SKM-1 treated with dmso at 0.1 percent for 144 hours (cell line): ENCODE measurements around the gene DST.

Experiments used
- DNase-seq: peaks from one replicate; lab custom pipeline; 2025; ENCODE audit not compliant: unreplicated experiment; lab: John Stamatoyannopoulos, UW

DST gene

DNA sequence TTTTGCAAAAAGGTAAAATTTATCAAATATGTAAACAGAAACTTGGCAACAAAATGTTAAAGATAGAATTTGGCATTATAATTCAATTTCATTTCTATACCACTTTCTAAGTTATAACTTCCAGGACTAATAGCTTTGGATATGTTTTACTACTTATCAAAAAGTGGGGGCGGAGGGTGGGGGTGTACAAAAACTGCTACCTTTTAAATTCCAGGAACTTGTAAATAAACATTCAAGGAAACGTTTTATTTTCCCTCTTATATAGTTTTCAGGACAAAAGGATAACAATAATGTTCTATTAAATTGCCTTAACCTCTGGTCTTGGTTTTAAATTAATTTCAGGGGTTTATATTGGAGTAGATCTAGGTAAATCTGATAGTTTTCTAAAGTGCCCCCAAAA is 103.8 kb downstream of the DST start:
- DNase-seq, result no peak

DNA sequence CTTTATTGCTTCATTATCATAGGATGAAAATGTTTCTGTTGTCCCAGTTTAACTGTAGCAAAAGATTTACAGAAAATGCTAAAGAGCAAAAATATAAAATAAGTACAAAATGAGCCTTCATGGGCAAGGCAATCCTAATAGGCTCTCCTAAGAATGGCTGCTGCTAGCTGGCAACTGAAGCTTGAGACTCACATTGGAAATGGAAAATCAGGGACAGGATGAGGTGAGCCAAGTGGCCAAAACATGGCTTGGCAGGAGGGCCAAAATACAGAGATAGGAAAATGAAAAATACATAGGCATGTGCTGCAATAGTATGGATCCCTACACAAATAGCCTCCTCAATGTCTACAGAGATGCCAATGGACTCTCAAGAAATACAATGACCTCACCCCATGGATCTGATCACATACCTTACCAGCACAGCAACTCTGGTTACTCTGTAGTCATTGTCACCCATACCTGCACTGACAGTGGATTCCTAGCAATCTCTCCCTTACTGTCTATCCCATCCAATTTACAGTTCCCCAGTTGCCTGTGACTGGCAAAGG is 105.4 kb downstream of the DST start:
- DNase-seq, result no peak

DNA sequence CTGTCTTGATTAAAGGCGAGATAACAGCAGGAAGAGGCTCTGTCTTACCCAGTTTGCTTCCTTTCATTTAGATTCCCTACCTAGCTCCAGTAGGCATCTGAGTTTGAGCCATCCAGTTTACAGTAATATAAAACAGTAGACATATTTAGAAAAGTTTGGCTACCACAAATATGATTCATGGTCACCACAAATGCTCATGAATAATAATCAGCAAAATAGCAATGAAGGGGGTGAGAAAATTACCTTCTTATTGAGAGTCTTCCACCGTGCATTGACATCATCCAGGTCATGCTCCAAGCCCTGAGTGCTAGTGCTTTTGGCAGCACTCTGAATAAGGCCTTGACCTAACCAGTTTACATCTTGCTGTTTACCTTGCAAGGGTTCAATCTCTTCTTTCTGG is 106.2 kb downstream of the DST start:
- DNase-seq, result no peak

DNA sequence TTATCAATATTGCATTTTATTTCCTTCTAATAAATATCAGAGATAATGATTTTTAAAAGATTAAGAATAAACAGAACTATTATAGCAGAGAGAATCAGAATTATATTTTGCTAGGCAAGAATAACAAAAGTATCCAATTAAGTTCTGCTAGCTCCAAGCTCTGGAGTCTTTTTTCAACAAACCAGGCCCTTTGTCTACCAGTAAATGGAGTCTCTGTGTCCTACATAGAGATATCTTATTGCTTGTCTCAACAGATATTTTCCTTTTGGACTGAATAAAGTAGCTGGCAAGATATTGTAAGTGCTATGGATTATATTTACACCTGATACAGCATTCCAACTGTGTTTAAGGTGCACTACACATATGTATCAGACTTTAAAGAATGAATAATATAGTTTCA is 107.1 kb downstream of the DST start:
- DNase-seq, result no peak

DNA sequence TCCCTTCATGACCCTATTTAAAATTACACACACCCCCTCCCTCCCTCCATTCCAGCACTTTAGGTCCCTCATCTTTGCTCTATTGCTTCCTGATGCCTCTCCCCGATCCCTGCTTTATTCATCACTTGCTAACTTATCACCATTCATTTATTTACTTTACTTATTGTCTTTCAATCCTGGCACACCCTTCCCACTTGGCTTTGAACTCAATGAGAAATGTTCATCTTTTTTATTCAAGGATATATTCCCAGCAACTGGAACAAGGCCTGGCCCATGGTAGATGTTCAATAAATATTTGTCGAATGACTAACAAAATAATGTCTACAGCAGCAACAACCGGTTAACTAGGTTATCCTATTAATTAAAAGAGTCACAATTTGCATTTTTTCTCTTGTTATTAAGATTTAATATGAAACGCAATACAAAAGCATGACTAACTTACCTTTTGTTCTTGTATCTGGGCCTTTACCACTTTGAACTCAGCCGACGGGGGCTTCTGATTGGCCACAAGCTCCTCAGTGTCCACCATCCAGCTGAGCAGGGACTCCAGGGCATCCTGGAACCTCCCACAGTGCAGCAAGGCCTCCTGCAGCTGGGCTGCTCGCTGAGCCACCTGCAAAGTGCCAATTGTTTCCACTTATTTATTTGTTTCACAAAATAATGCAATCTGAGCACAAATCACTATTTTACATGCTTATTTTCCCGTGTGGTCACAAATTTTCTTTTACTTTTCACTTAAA is 107.8 kb downstream of the DST start:
- DNase-seq, result no peak

DNA sequence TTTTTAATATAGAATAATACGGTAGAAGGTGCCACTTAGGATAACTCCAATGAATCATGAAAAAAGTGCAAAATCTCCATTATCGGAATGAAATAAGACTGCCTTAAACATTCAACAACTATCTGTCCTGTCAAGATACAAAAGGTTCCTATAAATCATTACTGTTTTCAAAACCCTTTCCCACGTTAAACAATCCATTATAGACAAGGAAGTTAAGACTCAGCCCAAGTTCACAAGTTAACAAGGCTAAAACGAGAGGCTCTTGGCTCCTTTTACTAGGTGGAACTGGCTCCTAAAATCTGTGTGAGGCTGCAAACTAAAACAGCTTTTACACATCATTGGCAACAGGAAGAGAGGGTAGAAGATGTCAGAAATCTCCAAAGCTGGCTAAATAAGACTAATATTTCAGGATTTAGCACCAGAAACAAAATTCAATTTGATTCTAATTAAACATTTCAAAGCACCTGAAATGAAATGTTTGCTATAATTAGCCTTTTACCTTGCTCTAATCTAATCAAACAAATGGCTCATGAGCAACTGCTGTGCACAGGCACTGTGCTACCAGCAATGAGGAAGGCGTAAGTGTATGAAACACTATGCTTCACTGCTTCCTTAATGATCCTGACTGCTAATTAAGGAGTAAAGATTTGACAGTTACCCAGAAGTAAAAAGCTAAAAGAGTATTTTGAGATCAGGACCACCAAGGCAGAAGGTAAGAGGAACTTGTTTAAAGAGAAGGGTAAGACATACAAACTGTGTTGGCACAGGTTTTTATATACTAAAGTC is 109.7 kb downstream of the DST start:
- DNase-seq, result no peak

DNA sequence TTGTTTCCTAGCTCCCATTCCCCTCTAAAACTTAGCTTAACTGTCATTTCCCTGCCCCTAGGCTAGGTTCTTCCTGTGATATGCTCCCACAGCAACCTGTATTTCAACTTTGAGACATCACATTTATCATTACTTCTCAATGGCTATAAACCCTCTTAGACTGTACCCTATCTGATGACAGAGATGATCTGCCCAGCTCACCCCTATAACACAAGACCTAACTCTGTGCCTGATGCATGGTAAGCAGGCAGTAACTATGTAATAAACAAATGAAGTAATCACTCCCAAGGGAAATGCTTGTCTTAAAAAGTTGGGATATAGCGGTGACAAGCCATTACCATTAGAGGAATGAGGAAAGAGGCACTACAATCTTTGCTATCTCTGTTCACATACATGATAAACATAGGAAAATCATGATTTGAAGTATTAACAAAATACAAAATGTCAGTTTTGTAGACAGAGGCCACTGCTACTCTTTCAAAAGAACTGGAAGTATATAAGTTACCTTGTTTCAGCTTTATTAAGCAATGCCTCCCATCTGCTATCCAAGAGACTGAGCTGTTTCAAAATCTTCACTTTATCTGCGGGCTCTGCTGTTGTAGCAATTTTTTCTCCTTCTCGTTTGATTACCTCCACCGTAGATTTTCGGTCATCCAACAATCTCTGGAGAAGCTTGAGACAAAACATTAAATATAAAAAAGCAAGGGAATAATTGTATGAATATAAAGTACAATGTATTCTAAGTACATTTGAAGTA is 110.7 kb downstream of the DST start:
- DNase-seq, result no peak

DNA sequence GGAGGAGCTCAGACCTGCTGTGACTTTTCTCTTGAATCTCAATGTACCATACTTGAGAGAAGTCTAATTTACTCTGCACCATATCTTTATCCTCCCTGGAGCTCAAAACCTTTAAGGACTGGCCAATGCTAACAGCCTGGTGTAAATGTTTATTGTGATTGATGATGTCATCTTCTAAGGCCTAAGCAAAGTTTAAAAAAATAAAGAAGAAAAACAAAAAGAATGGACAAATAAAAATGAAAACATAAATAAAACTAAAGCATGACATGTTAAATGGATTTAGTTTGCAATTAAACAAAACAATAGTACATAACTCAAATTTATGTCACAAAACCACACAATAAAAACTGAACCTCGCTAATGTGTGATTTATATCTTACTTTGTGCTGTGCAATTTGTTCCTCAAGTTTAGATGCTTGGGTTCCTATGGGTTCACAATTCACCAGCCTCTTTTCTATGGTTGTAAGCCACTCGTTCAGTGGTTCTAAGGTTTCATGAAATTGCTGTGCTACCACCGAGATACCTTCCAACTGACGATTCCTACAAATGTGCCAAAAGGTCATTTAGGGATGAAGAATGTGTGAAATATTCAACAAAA is 113.0 kb downstream of the DST start:
- DNase-seq, result no peak

DNA sequence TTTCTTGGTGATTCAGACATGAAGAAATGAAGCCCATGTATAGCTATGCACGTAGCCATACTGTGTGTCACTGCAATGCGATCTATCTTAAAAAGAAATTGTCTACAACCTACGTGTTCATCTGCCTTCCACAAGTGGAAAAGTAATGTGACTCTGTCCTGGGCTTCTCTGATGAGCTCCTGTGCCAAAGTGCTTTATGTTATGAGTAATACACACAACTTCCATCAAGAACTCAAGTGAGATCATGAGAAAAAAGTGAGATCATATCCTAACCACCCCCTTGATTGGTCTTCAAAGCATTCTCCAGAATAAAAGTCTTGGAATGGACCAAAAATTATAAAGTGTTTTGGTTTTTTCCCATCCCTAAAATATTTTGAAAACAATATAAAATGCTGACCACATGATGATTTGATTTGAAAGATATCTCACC is 114.3 kb downstream of the DST start:
- DNase-seq, result no peak

DNA sequence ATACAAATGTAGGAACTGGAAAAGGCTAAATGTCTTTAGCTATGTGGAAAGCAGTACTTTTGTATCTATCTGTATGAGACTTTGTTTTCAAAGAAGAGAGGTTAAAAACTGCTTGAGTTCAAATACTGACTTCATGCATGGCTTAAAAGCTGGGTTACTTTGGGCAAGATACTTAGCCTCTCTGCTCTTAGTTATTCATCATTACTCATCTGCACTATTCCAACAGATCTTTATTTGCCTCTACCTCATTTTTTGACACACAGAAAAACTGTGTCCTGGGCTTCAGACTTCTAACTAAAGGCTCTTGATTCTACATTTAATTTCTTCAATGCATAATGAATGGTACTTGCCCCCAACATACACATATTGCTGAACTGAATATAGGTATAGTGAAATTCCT is 114.8 kb downstream of the DST start:
- no peak for DNase-seq

DNA sequence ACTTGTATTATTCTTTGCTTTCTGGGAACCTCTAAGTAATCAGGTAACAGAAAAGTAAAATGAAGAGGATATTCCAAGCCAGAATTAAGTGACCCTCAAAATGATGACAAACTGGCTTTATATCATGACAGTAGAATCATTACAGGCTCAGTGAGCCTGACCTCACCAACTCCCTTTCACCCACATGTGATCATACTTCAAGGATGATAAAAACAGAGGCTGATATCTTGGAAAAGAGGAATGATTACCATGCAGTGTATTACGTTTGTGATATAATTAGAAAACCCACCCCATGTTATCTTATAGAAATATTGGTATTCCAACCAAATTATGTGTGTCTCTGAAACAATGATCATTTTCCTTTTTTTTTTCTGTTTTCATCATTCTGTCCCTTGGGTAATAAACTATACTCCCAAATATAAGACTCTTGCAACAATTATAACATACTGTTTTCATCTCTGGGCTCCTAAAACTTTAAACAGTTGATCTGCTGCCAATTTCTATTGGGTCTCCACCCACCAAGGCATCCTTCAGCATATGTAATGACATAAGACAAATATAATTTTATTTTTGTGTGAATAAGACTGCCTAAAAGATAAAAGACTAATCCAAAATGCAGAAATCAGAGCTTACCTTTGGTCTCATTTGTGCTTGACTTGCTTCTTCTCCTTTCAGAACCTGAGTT is 115.7 kb downstream of the DST start:
- no peak for DNase-seq

DNA sequence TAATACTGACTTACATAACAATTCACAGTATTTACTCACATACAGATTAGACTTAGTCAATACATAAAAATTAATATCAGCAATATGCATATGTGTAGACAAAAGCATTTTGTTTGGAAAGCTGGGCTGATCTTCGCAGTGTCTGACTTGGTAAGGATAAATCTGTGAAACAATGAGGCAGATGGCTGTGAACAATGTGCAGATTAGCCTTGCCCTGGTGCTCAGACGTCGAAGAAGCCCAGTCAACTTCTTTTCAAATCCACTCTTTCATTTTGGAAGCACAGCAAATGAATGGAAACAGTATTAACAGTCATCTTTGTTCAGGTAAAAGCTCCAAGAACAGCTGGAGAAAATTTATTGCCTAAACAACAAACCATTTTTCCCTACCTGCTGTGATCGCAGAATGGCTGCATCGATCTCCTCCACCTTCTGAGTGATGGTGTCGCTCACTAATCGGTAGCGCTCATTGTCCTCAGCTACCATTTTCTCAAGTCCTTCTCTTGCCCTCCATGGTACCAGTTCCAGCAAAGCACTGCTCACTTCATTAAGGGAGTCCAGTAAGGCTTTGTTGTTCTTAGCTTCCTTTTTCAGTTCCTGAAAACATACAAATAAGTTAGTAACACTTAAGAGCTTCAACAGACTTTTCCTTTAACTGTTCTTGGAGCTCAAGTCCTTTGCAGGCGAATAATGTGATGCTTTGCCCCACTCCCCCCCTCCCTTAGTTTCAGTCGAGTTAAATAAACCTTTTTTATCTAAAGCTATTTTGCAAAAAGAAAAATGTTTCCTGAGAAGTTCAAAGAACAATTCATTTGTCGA is 116.5 kb downstream of the DST start:
- DNase-seq, result no peak

DNA sequence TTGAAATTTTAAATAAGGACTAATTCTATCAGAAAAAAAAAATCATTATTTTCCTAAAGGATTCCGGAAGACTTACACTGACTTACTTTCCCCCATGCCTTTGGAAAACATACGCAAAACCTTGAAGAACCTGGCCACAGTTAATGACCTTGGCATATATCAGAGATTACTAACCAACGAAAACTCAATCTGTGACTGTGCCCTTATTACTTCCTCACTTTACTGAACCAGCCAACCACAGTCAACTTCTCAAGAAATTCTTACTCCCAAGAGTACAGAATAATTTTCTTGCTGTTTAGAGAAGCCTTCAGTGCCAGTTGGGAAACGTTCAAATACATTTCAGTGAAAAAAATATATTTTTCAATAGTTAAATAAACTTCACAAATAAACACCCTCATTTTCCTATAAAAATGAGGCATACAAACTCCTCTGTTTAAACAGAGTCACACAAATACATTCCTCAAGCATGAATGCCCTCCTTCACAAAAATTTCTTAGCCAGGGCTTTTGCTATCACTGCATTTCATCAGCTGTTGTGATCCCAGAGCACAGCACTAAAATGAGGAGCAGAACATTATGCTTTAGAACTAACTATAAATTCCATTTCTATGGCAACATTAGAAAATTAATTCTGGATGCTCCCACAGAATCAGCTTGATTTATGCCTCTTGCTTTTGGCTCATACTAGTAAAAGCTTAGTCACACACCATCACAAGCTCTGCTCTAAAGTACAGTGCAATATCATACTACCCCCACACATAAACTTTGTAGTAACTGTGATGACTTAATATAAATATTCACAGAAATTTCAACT is 117.6 kb downstream of the DST start:
- no peak for DNase-seq

DNA sequence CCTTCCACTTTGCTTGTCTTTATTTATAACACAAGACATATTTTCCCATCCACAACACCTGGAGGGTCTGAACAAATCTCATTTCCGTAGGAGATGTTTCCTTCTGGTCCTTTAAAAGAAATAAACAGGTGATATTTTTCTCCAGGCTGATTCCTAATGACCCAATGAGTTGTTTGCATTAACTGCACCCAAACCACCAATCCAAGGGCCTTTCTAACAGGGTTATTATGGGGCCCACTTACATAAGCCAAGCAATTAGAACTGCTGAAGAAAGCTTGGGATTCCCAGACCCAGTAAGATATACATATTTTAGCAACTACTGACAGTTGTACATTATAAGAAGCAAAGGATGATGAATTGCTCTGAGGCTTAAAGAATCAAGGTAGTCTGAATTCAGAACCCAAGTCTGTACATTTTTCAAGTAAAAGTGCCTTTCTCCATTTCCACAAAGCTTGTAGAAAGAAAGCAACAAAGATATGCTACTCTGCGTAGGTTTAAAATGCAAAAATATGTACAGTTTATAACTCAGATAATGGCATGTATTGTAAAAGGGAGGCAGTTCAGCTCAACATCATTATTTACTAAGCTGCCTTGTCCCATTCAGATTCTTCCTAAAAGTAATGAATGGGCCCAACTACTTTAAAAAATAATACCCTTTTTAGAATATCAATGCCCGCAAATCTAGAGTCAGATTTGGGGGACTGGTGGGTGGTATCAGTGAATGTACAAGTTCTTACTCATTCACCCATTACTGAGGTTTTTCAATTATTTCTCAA is 120.0 kb downstream of the DST start:
- no peak for DNase-seq

DNA sequence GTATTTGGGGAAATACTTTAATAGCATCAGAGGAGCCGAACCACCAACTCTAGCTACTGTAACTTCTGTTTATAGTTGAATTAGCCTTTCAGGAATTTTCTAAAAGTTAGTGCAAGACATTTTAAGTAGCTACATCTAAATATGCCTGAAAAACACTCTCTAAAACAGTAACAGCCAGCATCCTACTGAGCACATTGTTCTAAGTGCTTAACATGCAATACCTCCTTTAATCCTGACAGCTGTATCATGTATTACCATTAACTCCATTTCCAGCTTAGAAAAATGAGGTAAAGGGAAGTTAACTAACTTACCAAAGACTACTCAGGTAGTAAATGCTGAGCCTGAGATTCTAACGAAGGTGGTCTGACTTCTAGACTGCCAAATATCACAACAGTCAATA is 120.7 kb downstream of the DST start:
- no peak for DNase-seq

DNA sequence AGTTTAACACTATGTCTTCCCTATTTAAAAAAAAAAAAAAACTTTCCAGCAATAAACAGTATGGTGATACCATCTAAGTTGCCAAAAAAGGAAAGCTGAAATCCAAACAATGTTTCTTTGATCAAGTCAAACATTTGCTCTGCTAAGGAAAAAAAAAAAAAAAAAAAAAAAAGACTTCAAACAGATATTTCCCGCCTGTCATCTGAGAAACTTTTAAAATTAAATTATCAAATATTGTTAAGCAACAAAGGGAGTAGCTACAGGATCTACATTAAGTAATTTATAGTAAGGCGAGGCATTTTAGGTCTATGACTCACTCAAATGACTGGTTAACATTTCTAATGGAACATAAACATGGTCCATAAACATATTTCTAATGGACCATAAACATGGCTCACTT is 121.2 kb downstream of the DST start:
- no peak for DNase-seq

DNA sequence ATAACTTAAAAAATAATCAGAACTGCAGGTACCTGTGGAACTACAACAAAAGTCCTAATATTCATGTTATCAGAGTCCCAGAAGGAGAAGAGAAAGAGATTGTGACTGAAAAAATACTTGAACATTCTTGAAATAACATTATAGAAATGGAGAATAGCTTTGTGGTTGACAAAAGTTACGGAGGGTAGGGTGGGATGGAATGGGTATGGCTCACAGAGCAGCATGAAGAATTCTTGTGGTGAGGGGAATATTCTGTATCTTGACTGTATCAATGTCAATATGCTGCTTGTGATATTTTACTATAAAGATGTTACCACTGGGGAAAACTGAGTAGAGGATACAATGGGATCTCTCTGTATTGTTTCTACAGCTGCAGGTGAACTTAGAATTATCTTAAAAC is 122.5 kb downstream of the DST start:
- no peak for DNase-seq
